NCI-H524 treated with DMSO at 0.1 percent for 48 hours (cell line): ENCODE results near the gene SLC6A2.
"Not testable (repeated sequence)": the region's sequence is repeated elsewhere in the genome, so short reads cannot be mapped to it uniquely, and the experiment has no call there.

Source experiments
- DNase-seq: peaks from one replicate; lab custom pipeline; 2025; lab: John Stamatoyannopoulos, UW

Gene SLC6A2

DNA sequence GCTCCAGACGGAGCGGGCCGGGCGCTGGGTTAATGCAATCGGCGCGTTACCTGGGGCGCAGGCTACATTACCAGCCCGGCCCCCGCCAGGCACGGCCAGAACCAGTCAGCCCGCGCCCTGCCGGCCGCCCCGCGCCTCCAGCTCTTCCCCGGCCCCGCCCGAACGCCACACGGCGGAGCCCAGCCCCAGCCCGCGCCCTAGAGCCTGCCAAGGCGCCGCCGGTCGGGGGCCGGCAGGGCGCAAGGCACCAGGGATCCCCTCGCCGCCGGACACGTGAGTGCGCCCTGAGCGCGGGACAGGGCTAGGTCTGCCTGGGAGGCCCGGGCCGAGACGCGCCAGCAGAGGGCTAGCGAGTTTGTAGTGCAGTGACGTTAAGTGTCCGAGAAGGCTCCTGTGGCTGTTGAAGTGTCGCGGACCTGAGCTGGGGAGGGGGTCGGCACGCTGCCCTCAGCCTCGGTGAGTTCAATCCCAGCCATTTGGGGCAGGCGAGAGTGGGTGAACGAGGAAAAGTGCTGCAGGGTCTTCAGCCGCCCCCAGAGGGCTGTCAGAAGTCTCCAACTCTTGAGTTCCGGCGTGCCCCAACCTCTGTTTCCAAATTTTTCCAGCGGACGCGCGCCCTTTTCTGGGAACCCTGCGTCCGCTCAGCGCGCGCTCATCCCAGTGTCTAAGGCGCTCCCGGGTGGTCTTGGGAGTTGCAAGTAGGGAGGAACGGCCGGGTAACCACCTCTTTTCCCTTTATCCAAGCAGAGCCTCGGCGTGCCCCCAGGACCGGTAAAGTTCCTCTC lies at the start of gene SLC6A2:
SLC6A2 (plus strand) TSS at position 92 of the 785 bp plus-strand sequence. CDS start 707 bp downstream, outside the sequence.
- DNase-seq = no peak

DNA sequence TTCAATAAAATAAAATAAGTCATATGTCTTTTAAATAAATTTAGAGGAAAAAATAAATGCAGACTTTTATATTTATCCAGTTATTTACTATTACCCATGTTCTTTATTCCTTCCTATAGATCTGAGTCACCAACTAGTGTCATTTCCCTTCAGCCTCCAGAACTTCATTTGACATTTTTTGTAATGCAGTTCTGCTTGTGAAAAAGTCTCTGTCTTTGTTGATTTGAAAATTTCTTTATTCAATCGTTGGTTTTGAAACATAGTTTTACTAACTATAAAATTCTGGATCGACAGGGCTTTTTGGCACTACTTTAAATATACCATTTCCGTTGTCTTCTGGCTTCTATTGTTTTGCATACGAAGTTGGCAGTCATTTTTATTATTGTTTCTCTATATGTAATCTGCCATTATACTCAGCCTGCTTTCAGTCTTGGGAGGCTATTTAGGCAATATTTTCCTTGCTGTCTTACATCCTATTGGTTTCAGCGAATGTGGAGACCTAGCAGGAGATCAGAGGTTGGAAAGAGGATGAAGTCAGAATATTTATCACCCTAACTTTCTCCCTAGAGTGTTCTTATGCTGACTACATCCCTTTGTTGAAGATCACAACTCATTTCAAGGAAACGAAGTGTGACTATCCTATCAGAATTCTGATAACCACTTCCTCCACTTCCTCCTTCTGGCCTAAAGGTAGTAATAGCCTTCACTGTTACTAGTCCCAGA lies 42.0 kb upstream of the SLC6A2 start:
- no peak for DNase-seq

DNA sequence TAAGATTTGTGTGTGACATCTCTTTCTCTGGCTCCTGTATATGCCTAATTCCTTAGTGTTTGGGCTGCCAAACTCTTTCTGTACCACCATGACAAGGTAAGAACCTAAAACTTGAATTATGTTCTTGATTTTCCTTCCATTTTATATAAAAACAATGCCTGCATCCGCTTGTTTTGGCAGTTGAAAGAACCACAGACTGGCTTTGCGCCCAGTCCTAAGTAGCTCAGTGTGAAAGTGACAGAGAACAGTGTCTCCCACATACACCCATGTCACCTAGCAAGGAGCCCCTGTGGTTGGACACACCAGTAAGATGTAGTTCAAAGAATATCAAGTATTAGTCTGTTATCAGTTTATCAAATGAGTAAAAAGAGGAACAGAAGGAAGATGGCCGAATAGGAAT lies 40.7 kb upstream of the SLC6A2 start:
- no peak for DNase-seq

DNA sequence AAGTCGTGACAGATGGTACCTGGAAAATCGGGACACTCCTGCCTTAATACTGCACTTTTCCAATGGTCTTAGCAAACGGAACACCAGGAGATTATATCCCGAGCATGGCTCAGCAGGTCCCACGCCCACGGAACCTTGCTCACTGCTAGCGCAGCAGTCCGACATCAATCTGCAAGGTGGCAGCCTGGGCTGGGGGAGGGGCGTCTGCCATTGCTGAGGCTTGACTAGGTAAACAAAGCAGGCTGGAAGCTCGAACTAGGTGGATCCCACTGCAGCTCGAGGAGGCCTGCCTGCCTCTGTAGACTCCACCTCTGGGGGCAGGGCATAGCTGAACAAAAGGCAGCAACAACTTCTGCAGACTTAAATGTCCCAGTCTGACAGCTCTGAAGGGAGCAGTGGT lies 40.1 kb upstream of the SLC6A2 start:
- DNase-seq = not testable (repeated sequence)

DNA sequence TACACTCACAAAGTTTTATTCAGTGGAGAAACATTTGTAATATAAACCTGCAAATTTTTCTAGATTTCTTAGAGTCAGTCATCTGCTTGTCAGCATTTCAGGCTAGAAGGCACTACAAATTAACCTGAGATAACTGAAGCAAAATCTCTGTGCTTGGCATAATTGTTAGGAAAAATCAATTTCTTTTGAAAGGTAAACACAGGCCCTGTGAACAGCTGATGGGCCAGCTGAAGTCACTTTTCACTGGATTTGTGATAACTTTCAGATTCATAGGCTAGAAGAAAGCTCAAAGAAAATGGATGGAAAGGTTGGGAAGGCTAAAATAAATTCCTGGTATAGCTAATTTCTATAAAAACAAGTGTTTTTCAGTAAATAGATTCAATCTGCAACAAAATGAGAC lies 34.0 kb upstream of the SLC6A2 start:
- DNase-seq = no peak

DNA sequence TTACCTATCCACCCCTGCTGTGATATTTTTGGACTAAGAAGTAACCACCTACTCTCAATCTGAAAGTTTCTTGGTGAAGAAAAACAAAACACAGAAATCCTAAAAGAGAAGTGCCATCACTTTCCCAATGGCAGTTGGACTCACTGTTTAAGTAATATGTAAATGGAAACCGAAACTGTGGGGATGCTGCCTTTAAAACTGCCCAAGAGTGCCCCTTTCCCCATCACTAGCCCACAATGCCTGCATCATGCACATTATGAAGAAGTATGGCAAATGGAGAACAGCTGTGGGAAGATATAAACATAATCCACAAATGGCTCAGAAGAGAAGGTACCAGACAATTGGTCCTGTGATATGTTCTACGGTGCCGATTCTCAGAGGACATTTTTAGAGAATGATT lies 33.5 kb upstream of the SLC6A2 start:
- DNase-seq = no peak

DNA sequence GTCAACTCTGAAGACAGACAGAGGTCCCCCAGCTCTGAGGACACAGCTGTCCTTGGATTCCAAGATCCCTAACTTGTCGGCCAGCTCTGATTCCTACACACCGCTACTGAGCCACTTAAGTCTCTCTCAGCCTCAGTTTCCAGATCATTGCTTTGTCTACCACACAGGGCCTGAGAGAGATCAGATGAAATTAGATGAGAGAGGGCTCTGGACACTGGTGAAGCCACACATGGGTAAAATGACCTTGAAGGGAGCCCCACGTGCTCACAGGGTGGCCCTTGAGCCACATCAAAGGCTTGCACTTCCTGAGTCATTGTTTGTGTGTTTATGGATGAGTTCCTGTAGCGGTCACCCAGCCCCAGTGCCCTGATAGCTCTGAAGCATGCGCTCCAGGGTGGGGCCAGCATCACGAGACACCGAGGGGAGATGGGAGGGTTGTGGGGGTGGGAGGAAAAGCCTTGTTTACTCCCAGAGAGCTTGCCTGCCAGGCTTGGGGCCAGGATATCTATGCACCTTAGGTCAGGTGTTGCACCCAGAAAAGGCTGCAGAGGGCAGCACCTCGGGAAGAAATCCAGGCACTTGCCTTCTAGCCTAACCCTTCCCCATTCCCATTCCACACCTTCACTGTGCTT lies 32.7 kb upstream of the SLC6A2 start:
- no peak for DNase-seq

DNA sequence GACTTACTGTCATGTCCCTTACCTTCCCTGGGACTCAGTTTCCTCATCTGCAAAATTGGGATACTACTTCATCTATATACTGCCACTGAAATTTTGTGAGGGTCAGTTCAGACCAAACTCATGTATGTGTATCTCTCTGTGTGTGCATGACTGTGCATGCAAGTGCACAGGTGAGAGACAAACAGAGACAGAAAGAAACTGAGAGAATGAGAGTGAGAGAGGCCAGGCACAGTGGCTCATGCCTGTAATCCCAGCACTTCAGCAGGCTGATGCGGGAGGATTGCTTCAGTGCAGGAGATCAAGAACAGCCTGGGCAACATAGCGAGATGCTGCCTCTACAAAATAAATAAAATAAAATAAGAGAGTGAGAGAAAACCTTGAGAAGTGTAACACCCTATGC lies 32.1 kb upstream of the SLC6A2 start:
- DNase-seq = no peak

DNA sequence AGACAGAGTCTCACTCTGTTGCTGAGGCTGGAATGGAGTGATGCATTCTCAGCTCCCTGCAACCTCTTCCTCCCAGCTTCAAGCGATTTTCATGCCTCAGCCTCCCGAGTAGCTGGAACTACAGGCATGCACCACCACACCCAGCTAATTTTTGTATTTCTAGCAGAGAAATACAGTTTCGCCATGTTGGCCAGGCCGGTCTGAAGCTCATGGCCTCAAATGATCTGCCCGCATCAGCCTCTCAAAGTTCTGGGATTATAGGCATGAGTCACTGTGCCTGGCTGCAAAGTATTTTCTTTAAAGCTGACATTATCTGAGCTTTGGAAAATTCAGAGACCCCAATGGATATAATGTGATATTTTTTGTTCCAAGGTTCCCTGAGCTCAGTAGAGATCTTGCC lies 31.1 kb upstream of the SLC6A2 start:
- DNase-seq = no peak

DNA sequence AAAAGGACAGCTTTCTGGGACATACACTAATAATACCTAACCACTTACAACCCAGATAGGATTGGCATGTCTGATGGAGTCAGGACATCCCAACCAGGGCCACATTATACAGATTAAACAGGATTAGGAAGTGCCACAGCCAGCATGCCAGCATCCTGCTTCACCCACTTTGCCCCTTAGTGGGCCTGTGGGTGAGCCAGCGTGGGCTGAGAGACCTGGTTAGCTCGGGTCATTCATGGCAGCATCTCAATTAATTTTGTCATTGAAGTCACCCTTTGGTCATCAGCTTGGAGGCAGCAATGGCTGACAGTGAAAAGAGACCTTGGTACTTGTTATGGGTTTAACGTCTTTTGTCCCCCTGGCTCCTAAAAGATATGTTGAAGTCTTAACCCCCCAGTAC lies 29.9 kb upstream of the SLC6A2 start:
- DNase-seq = no peak

DNA sequence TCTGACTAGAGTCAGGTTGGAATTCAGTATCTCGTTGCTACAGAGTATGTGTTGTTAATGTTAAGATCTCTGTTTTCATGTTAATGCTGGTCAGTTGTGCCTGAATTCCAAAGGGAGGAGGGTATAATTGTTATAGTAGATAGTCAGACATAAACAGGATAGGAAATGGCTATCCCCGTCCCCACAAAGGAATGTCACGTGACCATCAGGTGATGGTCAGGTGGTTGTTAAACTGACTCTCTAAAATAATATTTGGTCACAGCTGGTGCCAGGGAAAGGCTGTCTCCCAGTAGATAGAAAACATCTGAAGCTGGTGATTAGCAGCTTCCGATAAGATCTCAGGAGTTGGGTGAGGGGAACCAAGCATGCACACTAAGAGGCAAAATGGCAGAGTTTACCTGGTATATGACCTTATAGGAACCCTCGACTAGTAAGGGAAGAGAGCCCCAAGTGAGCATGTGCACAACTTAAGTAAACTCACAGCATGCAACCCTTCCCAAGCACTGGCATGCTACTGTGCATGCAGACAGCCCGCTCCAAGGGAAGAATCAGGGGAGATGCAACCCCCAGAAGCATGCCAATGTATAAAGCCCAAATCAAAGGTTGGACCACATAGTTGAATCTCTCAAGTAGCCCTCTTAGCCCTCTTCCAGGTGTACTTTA lies 27.4 kb upstream of the SLC6A2 start:
- DNase-seq = no peak

DNA sequence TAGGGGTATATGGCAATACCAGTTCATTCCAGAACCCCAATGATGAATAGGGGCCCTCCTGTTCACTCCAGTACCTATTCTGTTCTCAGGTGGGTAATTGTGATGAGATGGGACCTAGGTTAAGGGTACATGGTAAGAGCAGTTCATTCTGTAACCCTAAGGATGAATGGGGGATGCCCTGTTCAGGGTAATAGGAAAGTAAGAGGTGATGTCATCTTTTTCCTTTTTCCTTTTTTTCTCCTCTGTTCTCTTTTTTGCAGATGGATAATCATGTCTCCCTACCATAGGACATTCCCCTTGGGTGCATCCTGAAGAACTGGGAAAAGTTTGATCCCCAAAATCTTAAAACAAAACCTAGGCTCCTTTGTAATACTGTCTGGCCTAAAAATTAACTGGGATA lies 25.0 kb upstream of the SLC6A2 start:
- no peak for DNase-seq

DNA sequence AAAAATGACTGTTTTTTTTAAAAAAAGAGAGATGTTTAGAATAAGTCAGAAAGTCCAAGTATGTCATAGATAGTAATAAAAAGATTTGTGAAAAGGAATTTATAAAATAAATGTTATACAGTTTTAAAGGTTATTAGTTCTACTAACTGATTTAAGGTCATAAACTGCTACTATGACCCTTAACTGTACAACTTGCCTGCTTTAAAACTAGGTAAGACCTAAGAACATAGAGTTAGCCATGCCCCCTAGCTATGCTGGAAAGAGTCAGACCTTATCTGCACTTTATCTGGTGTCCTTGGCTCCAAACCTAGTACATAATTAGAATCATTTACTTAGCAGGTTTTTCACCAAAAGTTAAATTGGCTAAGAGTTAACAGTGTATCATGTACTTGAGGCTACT lies 23.5 kb upstream of the SLC6A2 start:
- no peak for DNase-seq

DNA sequence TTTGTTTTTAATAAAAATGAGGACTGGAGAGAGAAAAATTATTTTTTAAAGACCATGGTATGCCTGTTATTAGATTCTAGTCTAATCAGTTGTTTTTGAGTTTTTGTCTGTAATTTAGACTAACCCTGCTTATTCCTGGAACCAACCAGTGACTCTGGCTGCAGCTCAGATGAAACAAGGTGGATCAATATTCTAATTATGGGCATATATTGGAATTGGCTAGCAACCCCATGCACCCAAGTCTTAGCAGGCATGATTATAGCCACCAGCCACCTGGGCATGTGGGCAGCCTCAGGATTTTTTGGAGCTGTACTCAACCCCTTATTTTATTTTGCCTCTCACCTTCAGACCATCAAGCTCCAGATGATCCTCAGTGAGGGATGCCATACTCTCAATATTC lies 21.6 kb upstream of the SLC6A2 start:
- no peak for DNase-seq

DNA sequence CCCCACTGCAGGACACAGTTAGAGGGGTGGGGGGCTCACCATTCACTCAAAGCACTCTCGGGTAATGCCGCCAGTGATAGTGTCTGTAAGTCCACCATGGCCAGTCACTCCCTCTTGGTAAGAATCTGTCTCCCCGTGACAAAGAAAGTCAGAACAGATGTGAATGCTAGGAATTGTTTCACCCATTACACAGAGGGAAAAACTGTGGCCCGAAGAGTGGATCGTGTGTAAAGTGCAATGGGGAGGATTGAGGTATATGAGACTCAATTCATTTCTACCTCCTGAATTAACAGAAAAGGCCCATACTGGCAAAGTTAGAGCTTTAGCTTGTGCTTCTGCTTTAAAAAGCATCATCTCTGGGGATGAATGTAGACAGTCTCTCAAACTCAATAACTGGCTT lies 17.5 kb upstream of the SLC6A2 start:
- DNase-seq = no peak

DNA sequence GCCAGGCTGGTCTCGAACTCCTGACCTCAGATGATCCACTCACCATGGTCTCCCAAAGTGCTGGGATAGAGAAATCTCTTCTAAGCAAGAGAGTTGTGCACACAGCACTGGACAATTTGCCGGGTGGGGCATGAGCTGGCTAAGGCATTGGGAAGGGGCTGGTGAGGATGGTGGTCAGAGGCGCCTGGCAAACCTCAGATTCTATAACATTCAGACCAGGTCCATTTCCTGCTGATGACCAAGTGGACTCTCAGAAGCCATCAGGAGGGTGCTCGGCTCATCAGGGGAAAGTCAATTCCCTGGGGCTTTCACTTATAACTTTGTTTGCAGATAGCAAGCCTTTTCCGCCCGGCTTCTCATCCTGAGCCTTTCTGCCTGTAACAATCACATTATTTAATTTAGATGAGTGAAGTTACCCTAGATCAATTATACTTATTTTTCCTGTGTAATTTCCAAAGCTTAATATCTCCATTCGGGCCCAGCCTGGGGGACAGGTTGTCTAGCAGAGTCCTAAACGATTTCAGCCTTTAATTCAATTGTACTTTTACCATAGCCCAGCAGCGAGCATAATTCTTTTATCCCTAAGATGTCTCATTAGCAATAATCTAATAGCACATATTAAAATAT lies 15.0 kb upstream of the SLC6A2 start:
- no peak for DNase-seq

DNA sequence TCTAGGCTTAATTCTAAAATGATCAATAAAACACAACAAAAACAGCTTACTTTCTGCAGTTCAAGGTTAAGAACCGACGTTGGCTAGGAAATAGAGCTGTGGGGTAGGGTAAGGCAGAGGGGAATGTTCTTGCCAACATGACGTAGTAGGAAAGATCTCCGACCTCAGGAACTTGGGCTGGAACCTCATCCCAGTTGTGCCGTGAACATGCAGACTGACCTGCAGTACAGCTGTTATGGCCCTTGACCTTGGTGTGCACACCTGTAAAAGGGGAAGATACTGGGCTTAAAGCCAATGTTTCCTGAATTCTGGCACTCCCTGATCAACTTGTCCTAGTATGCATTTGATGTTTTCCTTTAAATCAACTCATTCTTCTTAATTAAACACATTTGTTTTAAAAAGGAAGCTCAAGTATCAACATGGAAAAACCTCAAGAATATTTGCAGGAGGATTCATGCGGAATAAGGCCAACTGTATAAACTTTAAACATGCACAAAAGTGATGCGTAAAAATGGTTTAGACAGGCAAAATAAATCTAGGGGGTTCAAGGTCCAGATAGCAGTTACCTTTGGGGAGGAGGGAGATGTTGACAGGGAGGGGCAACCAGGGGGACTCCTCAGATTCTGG lies 14.2 kb upstream of the SLC6A2 start:
- no peak for DNase-seq

DNA sequence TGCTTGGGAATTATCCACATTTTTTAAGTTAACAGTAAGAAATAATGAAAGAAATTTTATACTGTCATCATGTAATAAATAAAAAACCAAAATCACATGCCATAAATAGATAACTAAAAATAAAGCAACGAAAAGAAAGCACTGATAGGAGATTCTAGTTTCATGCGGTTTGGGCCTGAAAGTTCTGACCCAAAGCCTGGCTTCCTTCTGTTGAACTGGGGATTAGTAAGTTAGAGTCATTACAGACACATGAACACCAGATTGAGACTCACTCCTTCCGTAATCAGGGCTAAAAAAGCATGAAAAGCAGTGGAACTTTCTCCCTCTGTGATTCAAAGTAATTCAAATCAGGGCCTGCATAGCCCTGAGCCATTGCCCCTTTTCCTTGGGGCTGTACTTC lies 13.2 kb upstream of the SLC6A2 start:
- DNase-seq = no peak

DNA sequence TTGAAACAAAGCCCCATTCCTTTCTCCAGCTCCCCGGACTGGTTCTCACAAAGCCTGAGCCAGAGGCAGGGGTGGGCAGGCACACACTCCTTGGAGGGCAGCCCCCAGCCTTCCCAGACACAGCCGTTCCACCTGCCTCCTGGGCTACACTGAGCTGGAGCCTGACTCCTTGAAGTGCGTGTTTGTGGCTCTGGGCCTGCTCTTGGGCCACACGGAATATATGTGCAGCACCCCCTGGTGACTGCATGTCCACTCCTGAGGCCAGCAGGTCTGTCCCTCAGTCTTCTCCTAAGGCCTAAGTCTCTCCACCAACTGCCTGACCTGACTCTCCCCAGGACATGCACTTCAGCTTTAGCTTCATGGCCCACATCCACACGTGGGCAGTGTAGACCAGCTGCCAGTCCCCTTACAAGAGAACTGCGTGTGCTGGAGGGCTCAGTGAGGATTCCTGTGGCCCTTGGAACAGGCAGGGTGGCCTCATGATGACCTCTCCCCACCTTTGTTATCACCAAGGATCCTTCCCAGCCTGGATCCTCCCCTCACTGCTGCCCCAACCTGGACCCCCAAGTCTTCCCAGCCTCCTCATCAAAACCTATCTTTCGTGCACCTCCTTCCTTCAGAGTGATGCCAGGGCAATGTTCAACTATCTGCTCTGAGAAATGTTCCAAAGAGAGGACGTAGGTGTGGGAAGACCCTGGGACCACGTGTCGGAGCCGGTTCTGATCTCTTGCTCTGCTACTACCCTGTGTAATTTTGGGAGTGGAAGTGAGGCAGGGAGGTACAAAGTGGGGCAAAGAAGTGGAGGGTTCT lies 12.4 kb upstream of the SLC6A2 start:
- DNase-seq = no peak

DNA sequence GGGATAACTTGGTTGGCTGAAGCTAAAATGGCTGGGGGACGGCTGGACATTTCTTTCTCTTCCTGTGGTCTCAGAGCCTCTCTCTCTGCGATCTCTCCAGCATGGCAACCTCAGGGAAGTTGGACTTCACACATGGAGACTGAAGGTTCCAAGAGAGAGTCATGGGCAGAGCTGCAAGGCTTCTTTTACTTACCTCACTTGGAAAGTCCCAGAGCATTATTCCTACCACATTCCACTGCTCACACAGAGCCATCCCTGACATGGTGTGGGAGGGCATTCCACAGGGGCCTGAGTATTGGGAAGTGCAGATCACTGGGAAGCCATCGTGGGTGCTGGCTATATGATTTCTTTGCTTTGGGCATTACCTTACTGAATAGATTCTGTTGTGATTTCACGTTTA lies 9.8 kb upstream of the SLC6A2 start:
- DNase-seq = no peak

DNA sequence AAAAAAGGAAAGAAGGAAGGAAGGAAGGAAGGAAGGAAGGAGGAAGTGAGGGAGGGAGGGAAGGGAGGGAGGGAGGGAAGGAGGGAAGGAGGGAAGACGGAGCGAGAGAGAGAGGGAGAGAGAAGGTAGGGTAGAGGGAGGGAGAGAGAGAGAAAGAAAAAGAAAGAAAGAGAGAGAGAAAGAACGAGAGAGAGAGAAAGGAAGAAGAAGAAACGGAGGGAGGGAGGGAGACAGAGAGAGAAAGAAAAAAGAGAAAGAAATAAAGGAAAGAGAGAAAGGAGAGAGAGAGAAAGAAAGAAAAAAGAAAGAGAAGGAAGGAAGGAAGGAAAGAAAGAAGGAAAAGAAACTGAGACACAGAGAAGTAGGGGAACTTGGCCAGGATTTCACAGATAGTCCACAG lies 8.4 kb upstream of the SLC6A2 start:
- no peak for DNase-seq
